SK-N-MC (cell line): ENCODE measurements around the gene SNX2.

ENCODE experiments used
- DNase-seq: peaks from one replicate; pipeline ENCODE4 v3.0.0-alpha.2; 2011; ENCODE audit warnings: low read depth, low spot score
- H3K27ac ChIP-seq: fragments of 200-600 bp; sonication (generic); 2 replicates; pipeline ENCODE4 v1.5.1; 2016; ENCODE audit warnings: mixed run types
- H3K36me3 ChIP-seq: fragments of 200-600 bp; sonication (generic); 2 replicates; pipeline ENCODE4 v1.6.1; 2017; ENCODE audit warnings: antibody characterized with exemption, low read length, mixed read lengths; ENCODE audit not compliant: insufficient read depth
- H3K4me3 ChIP-seq: fragments of 200-600 bp; sonication (generic); 2 replicates; pipeline ENCODE4 v1.5.1; 2016
- H3K9ac ChIP-seq: fragments of 200-600 bp; sonication (generic); 2 replicates; pipeline ENCODE4 v1.8.0; 2017; ENCODE audit warnings: mixed run types, mixed read lengths; ENCODE audit not compliant: insufficient read length
- H3K9me3 ChIP-seq: fragments of 200-600 bp; sonication (generic); 2 replicates; pipeline ENCODE4 v1.6.1; 2017; ENCODE audit warnings: low read depth, mild to moderate bottlenecking, antibody characterized with exemption, low read length, moderate library complexity, mixed read lengths
- EZH2 ChIP-seq: fragments of 200-600 bp; sonication (generic); IDR thresholded peaks from one replicate; pipeline ENCODE4 v1.6.1; 2017; ENCODE audit warnings: antibody characterized with exemption
- FOXP2 ChIP-seq: optimal IDR thresholded peaks from 2 replicates; pipeline ENCODE3; 2011; ENCODE audit warnings: mild to moderate bottlenecking, moderate library complexity; ENCODE audit not compliant: insufficient read depth; ENCODE audit errors: extremely low read length, control extremely low read depth
- POLR2AphosphoS5 ChIP-seq: IDR thresholded peaks from 2 replicates; pipeline ENCODE4 v1.6.1; 2012; ENCODE audit warnings: mild to moderate bottlenecking, low read depth, low read length, borderline replicate concordance

SNX2 gene

DNA sequence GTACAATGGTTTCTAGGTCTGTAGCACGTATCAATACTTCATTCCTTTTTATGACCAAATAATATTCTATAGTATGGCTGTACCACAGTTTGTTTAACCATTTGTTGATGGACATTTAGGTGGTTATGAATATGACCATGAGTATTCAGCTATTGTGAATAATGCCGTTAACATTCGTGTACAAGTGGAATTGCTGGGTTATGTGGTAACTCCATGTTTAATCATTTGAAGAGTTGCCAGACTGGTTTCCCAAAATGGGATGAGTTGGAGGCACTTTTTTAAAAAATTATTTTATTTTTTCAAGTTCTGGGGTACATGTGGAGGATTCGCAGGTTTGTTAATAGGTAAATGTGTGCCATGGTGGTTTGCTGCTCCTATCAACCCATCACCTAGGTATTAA is 4.6 kb downstream of the SNX2 start:
- no peak overlapping the region for H3K4me3 ChIP-seq
- no peak for DNase-seq
- TF ChIP-seq FOXP2, result no peak
- no peak for TF ChIP-seq POLR2AphosphoS5
- no peak for TF ChIP-seq EZH2
- peaks cover 12% of the 10 kb centered on the region for H3K9me3 ChIP-seq
- peaks cover 13% of the 10 kb centered on the region for H3K36me3 ChIP-seq
- H3K27ac ChIP-seq, result no peak overlapping the region
- H3K9ac ChIP-seq, result no peak overlapping the region

DNA sequence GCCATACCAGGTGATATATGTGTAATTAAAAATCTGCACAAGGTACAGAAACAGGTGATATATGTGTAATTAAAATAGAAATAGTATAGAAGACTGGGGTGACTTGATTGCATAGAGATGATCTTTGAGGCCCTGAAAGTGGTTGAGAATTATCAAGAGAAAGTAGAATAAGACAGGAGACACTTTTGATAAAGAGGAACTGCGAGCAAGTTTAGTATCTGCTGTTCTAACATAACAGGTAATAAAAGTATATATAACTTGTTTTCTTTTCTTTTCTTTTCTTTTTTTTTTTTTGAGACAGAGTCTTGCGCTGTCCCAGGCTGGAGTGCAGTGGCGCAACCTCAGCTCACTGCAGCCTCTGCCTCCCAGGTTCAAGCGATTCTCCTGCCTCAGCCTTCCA is 5.4 kb downstream of the SNX2 start:
- Histone ChIP-seq H3K36me3 (peaks cover 13% of the 10 kb centered on the region), H3K9ac (no peak overlapping the region), H3K9me3 (peaks cover 15% of the 10 kb centered on the region), H3K4me3 (no peak overlapping the region), H3K27ac (no peak overlapping the region)
- DNase-seq, result no peak
- TF ChIP-seq EZH2 (no peak), FOXP2 (no peak), POLR2AphosphoS5 (no peak)

DNA sequence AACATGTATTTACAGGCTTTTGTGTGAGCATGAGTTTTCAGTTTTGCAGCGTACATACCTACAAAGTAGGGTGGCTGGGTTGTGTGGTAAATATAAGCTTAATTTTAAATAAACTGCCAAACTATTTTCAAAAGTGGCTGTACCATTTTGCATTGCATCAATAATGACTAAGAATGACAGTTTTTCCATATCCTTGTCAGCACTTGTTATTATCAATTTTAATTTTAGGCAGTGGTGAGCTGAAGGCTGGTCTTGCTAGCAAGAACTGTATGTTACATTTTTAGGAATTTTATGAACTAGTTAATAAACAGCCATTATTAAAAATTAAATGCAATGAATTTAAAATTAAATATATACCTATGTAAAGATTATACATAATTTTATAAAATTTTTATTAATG is 6.6 kb downstream of the SNX2 start:
- no peak for DNase-seq
- Histone ChIP-seq H3K9ac (no peak overlapping the region), H3K4me3 (no peak overlapping the region), H3K36me3 (peaks cover 13% of the 10 kb centered on the region), H3K27ac (no peak overlapping the region), H3K9me3 (peaks cover 15% of the 10 kb centered on the region)
- TF ChIP-seq EZH2 (no peak), FOXP2 (no peak), POLR2AphosphoS5 (no peak)

DNA sequence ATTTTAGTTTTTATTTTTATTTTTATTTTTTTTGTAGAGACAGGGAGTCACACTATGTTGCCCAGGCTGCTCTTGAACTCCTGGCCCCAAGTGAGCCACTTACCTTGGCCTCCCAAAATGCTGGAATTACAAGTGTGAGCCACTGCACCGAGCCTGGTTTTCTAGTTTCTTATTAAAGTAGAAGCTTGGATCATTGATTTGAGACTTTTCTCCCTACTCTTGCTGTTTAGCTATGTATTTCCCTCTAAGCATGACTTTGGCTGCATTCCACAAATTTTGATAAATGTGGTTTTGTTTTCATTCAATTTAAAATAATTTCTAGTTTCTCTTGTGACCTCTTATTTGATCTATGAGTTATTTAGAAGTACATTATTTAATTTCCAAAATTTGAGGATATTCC is 10.4 kb downstream of the SNX2 start:
- H3K9me3 ChIP-seq, result peaks cover 9% of the 10 kb centered on the region; the same call in 1 of the 2 replicates
- no peak for DNase-seq
- H3K27ac ChIP-seq, result no peak overlapping the region
- H3K4me3 ChIP-seq, result no peak overlapping the region
- no peak for TF ChIP-seq FOXP2
- no peak for TF ChIP-seq EZH2
- H3K36me3 ChIP-seq, result peaks cover 9% of the 10 kb centered on the region; the same call in 1 of the 2 replicates
- no peak overlapping the region for H3K9ac ChIP-seq

DNA sequence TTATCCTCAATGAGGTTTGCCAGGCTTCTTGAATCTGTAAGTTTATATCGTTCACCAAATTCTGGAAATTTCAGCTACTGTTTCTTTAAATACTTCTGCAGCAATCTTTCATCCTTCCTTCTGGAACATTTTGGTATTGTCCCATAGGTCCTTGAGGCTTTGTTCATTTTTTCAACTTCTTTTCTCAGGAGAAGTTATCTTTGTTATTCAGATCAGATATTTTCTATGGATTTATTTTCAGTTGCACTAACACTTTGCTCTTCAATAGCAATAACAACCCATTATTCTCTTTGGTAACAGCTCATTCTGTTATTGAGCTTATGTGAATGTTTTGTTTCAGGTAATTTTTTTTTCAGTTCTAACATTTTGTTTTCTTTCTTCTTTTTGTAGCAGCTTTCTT is 13.5 kb downstream of the SNX2 start:
- Histone ChIP-seq H3K27ac (no peak overlapping the region), H3K4me3 (no peak overlapping the region), H3K9ac (no peak overlapping the region), H3K9me3 (peaks cover 6% of the 10 kb centered on the region; the same call in 1 of the 2 replicates), H3K36me3 (0 out of 2 replicates have a peak, but pooled peaks cover 2% of the 10 kb centered on the region)
- TF ChIP-seq POLR2AphosphoS5 (no peak), FOXP2 (no peak), EZH2 (no peak)
- no peak for DNase-seq

DNA sequence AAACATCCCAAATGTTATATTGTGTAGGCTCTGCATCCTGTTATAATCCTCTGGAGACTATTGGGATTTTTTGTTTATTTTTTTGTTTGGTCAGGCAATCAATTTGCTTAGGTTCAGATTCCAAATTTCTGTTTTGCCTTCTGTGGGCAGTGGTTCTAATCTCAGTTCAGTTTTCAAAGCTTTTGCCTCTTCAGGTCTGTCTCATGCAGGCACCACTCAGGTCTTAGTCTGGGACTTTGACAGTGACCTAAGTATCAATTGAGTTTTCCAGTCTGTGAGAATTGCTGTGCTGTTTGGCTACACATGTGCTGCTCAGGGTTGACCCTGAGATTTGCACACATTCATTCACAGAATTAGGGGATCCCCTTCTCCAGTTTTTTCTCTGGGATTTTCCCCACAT is 14.1 kb downstream of the SNX2 start:
- no peak for DNase-seq
- Histone ChIP-seq H3K4me3 (no peak overlapping the region), H3K27ac (no peak overlapping the region), H3K9ac (no peak overlapping the region), H3K9me3 (peaks cover 5% of the 10 kb centered on the region; the same call in 1 of the 2 replicates), H3K36me3 (0 out of 2 replicates have a peak, but pooled peaks cover 2% of the 10 kb centered on the region)
- TF ChIP-seq POLR2AphosphoS5 (no peak), FOXP2 (no peak), EZH2 (no peak)

DNA sequence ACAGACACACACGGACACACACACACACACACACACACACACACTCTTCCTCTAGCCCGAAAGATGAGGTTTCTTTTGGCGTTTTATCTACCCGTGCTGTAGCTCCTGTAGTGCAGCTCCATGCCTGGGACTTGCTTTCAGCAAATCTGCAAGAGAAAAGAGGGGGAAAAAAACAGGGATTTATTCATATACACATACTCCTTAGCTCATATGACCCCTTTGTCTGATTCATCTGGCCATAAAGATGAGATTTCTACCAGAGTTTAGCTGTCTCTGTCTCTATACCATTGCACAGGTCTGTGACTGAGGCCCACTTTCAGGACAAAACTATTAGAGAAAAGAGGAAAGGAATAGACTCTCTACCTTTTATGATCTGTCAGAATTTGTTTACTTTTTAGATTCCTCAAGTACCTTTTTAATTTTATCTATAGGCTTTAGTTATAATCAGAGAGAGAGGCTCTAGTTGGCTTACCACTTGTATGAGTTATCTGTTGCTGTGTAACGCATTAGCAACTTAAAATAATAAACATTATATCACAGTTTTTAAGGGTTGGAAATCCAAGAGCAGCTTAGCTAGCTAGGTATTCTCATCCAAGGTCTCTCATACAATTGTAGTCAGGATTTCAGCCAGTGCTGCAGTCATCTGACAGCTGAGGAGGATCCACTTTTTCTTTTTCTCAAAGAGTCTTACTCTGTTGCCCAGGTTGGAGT is 14.7 kb downstream of the SNX2 start:
- H3K9me3 ChIP-seq, result 0 out of 2 replicates have a peak, but pooled peaks cover 3% of the 10 kb centered on the region
- H3K4me3 ChIP-seq, result no peak overlapping the region
- no peak for DNase-seq
- H3K9ac ChIP-seq, result no peak overlapping the region
- H3K27ac ChIP-seq, result no peak overlapping the region
- 0 out of 2 replicates have a peak, but pooled peaks cover 2% of the 10 kb centered on the region for H3K36me3 ChIP-seq
- TF ChIP-seq EZH2, result no peak

DNA sequence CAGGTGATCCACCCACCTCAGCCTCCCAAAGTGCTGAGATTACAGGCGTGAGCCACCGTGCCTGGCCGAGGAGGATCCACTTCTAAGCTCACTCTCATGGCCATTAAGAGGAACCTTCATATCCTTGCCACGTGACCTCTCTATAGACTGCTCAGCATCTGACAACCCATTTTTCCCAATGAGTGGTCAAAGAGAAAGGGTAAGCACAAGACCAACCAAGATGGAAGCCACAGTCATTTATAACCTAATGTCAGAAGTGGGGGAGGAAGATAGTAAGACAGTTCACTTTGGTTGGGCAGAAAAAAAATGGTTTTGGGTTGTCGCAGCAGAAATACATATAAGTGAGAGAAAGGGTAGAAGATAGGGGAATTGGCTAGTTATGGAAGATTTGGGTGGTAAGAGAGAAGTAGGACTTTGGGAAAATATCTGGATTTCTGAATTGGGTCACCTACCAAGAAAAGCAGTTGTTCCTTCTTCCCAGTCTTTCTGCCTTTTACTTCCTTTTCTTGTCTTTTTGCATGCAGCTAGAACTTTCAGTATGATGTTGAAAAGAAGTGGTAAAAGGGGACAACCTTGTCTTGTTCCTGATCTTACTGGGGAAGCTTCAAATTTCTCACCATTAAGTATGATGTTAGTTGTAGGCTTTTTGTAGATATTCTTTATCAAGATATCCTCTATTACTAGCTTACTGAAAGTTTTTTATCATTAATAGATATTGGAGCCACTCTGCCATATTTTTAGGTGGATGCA is 15.6 kb downstream of the SNX2 start:
- Histone ChIP-seq H3K4me3 (no peak overlapping the region), H3K36me3 (0 out of 2 replicates have a peak, but pooled peaks cover 2% of the 10 kb centered on the region), H3K9ac (no peak overlapping the region), H3K9me3 (no peaks in the 10 kb centered on the region), H3K27ac (no peak overlapping the region)
- DNase-seq, result no peak
- TF ChIP-seq FOXP2, result no peak
- no peak for TF ChIP-seq EZH2
- TF ChIP-seq POLR2AphosphoS5, result no peak
